ENCODE results near the gene NT5C2. TPM values are rescaled to one million over a fixed set of nuclear protein-coding genes. Genes with fewer than 3 reads are reported as not detected.
"Not testable (repeated sequence)": the region's sequence is repeated elsewhere in the genome, so short reads cannot be mapped to it uniquely, and the experiment has no call there.

The NT5C2 gene
- total RNA-seq, 1 donor from 2014 or later, result 78.3 TPM

DNA sequence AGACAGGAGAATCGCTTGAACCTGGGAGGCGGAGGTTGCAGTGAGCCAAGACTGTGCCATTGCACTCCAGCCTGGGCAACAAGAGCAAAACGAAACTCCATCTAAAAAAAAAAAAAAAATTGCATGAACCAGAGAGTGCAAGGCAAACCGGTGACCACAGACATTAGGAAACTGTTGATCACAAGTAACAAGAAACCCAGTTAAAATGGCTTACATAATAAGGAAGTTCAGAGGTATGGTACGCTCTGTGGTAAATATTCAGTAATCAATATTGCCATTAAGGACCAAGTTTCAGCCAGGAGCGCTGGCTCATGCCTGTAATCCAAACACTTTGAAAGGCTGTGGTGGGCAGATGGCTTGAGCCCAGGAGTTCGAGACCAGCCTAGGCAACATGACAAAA, 9.2 kb upstream of the NT5C2 start:
- intact Hi-C loops (cut with micrococcal nuclease), result no loop called here

- intact Hi-C loops (cut with micrococcal nuclease), result loop anchor here (10.0 kb wide), 2 partner anchors 695 to 1045 kb away; partner anchors contain the start of genes ACTR1A, NOLC1 and SUFU
Measured at GRCh38 chr10:103199488-103199887, 6.4 kb upstream of the NT5C2 start.

GRCh38 chr10:103198648-103199047, 5.6 kb upstream of the NT5C2 start:
- intact Hi-C loops (cut with micrococcal nuclease), result loop anchor here (10.0 kb wide), 2 partner anchors 694 to 1044 kb away; partner anchors contain the start of genes ACTR1A, NOLC1 and SUFU

DNA sequence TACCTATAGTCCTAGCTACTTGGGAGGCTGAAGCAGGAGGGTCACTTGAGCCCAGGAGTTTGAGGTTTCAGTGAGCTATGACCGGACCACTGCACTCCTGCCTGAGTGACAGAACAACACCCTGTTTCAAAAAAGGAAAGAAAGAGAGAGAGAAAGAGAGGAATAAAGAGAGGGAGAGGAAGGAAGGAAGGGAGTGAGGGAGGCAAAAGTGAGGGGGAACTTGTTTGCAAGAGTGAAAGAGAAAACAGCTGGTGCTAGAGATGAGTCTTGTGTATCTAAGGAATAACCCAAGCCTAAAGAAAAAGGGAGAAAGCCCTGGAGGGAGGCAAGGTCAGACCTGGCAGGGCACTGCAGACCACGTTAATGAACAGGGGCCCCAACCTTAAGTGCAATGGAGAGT, 4.8 kb upstream of the NT5C2 start:
- intact Hi-C loops (cut with micrococcal nuclease), result loop anchor here (10.0 kb wide), 2 partner anchors 693 to 1043 kb away; partner anchors contain the start of genes ACTR1A, NOLC1 and SUFU

DNA sequence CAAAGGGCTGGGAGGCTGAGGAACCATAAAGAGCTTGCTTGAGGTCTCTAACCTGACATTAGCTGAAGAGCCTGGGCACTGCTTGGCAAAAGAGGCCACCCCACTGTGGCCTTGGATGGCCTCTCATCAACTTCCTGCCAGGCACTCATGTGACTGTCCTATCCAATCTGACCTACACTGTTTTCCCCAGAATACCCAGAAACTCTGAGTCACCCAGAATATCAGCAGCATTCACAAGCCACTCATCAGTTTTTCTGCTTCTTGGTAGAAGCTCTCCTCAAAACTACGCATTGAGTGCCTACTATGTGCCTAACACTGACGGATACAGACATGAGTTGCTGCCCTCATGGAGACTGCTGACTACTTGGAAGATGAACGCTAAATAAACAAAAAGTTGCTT, 4.1 kb upstream of the NT5C2 start:
- intact Hi-C loops (cut with micrococcal nuclease), result loop anchor here (10.0 kb wide), 2 partner anchors 692 to 1042 kb away; partner anchors contain the start of genes ACTR1A, NOLC1 and SUFU

GRCh38 chr10:103196516-103196915, 3.4 kb upstream of the NT5C2 start:
- intact Hi-C loops (cut with micrococcal nuclease), result loop anchor here (10.0 kb wide), 2 partner anchors 692 to 1042 kb away; partner anchors contain the start of genes ACTR1A, NOLC1 and SUFU

- intact Hi-C loops (cut with micrococcal nuclease), result loop anchor here (1.0 to 10.0 kb wide), 11 partner anchors 46 to 1039 kb away; partner anchors contain the start of genes ACTR1A, BORCS7, CUEDC2 and NOLC1
Measured at GRCh38 chr10:103193820-103194529, 903 bp upstream of the NT5C2 start.

DNA sequence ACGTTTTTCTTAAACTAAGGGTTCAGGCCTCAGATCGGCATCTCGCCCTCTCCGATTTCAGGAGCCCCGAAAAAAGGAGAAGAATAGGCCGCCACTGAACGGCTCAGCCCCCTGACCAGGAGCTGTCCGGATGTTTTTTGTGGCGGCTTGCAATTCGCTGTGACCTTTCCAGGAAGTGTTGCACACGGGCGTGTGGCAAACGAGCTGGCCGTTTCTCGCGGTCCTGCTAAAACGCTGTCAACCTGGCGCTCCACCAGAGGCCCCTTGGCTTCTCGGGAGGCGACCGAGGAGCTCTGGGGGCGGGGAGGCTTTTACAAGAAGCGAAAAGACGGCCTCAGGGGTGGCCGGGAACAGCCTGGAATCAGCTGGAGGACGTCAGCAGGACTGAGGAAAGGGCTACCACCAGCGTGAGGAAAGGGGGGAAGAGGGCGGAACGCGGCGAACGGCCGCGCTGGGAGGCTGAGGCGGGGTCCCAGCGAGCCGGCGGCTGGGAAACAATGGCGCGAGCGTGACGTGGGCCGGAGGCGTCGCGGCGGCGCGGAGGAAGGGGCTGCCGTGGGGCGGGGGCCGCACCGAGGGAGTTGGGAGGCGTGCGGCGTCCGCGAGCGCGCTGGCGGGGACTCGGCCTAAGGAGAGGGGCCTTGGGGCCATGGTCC, 493 bp downstream of the NT5C2 start:
- intact Hi-C loops (cut with micrococcal nuclease), result loop anchor here (1.0 to 10.0 kb wide), 13 partner anchors 8 to 1038 kb away; partner anchors contain the start of genes ACTR1A, BORCS7, CUEDC2 and NOLC1

DNA sequence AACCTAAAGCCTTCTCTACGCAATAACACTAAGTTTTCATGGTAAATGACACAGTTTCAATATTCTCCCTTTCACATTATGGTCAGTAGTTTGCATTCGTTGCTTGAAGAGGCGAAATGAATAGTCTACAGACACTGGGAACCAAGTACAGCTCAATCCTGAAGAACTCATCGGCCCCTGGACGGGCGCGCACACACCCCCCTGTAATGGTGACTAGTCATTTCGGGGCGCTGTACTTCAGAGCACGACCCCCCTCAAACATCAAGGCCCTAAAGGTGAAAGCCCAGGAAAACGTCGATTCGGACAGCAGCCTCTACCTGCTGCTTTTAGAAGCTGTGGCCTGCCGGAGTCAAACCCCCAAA, 1.0 kb downstream of the NT5C2 start:
- intact Hi-C loops (cut with micrococcal nuclease), result loop anchor here (1.0 to 10.0 kb wide), 10 partner anchors 8 to 1037 kb away; partner anchors contain the start of genes ACTR1A, CUEDC2, NOLC1 and SUFU

- intact Hi-C loops (cut with micrococcal nuclease), result loop anchor here (5.0 to 10.0 kb wide), 5 partner anchors 54 to 1036 kb away; partner anchors contain the start of genes ACTR1A, CUEDC2, NOLC1 and SUFU
Measured at GRCh38 chr10:103191198-103191597, 1.9 kb downstream of the NT5C2 start.

- intact Hi-C loops (cut with micrococcal nuclease), result no loop called here
Measured at GRCh38 chr10:103188853-103189252, 4.2 kb downstream of the NT5C2 start.

DNA sequence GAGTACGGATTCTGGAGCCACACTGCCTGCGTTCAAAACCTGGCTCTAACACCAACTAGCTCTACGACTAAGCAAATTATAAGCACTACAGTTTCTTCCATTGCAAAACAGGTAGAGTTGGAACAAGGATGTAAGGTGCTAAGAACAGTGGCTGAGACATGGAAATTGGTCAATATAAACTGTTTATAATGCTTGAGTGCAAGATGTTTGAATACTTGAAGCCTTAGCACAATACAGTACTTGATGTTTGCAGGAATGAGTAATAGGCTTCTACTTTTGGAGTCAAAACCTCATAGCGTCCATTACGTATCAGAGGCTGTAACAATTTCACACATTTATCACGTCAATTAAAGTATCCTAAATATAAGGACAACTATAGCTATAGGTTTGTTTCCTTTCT, 6.9 kb downstream of the NT5C2 start:
- intact Hi-C loops (cut with micrococcal nuclease), result no loop called here

DNA sequence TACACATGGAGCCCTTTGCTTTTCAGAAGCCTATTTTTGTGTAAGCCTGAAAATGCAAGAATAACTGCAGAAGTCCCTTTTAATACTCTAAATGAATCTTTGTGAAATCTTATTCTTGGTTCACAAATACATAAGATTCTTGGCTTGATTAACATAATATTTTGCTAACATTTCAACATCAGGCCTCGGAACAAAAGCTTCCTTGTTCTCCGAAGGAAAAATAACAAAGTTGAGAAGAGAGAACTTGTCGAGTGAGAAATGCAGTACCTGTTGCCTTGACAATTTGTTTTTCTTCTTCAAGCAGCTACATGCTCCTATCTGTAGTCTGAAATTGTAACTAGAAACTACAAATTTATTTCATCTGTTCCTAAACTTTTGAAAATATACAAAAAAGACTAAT, 8.5 kb downstream of the NT5C2 start:
- intact Hi-C loops (cut with micrococcal nuclease), result loop anchor here (1.0 kb wide), 1 partner anchor 8 kb away; no protein-coding TSS in a partner anchor

DNA sequence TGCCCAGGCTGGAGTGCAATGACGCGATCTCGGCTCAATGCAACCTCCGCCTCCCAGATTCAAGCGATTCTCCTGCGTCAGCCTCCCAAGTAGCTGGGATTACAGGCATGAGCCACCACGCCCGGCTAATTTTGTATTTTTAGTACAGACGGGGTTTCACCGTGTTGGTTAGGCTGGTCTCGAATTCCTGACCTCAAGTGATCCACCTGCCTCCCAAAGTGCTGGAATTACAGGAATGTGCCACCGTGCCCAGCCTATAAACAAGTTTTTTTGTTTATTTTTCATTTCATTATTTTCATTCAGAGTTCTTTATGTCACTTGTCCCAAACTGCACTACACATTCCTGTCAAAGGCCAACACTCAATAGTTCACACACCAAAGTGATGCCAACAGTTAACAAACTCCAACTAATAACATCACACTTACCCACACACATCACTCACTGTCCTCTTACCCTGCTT, 9.1 kb downstream of the NT5C2 start:
- intact Hi-C loops (cut with micrococcal nuclease), result loop anchor here (1.0 kb wide), 1 partner anchor 8 kb away; no protein-coding TSS in a partner anchor

- intact Hi-C loops (cut with micrococcal nuclease), result no loop called here
Measured at GRCh38 chr10:103181244-103181643, 11.8 kb downstream of the NT5C2 start.

GRCh38 chr10:103180491-103180890, 12.6 kb downstream of the NT5C2 start:
- intact Hi-C loops (cut with micrococcal nuclease), result no loop called here

GRCh38 chr10:103177123-103177522, 15.9 kb downstream of the NT5C2 start:
- intact Hi-C loops (cut with micrococcal nuclease), result no loop called here

GRCh38 chr10:103175580-103176285, 17.3 kb downstream of the NT5C2 start:
- intact Hi-C loops (cut with micrococcal nuclease), result no loop called here

GRCh38 chr10:103174324-103174723, 18.7 kb downstream of the NT5C2 start:
- intact Hi-C loops (cut with micrococcal nuclease), result not testable (repeated sequence)

DNA sequence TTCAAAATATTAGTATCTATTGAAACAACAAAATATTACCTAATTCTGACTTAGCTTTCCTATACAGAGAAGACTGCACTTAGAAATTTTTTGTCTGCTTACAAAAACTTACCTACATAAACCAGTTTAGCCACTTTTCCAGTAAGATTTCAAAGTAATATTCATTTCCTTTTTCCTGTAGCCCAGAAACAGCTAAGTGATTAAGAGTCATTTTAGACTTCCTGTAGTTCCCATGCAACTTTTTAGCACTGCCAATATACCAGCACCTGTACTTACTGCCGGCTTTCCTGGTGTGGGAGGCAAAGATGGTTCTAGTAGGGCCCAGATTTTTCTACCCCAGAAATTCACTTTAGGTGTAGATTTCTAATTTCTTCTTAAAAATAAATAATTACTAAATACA, 21.8 kb downstream of the NT5C2 start:
- intact Hi-C loops (cut with micrococcal nuclease), result no loop called here

- intact Hi-C loops (cut with micrococcal nuclease), result no loop called here
Measured at GRCh38 chr10:103168438-103168837, 24.6 kb downstream of the NT5C2 start.
